HCT116 (cell line): ENCODE measurements around the gene TNS3. TPM values are rescaled to one million over a fixed set of nuclear protein-coding genes. Genes with fewer than 3 reads are reported as not detected.

Experiments
- ATAC-seq: fragments of 200-7000 bp; cut with Tn5 transposase; 2 replicates; pipeline ENCODE4 v1.9.1; 2020; ENCODE audit warnings: mild to moderate bottlenecking, moderate library complexity
- BruUV-seq: library from RNA; stranded (reverse); fragments of 400-500 nt; replicated peaks from 2 replicates; lab custom pipeline; 2021; lab: Mats Ljungman, UMichigan
- CTCF ChIA-PET: fragments of 300-600 bp; sonication (Branson Sonifier 250); formaldehyde crosslinking; loops from one replicate; lab custom pipeline; 2021; ENCODE audit warnings: antibody characterized with exemption; lab: Charles Lee
- POLR2A ChIA-PET: fragments of 300-600, 350-600 bp; sonication (Branson Sonifier 250); formaldehyde crosslinking; loops from one replicate; lab custom pipeline; 2021; ENCODE audit warnings: antibody characterized with exemption; lab: Charles Lee
- RAD21 ChIA-PET, 2 experiments: fragments of 300-600 bp; sonication (Branson Sonifier 250); formaldehyde crosslinking; loops; one replicate each; lab custom pipeline; 2023; ENCODE audit warnings: low total read pairs in 2 of 2; ENCODE audit not compliant: uncharacterized antibody in 2 of 2, unreplicated experiment in 2 of 2, low non-redundant PET in 1 of 2; lab: Charles Lee
- DNase-seq: peaks from one replicate; pipeline ENCODE4 v3.0.0-alpha.2; 2010; ENCODE audit warnings: low read depth, low spot score
- H2AFZ ChIP-seq: fragments of 200-600 bp; shearing (Covaris generic), sonication (generic); 2 replicates; pipeline ENCODE4 v1.6.1; 2017; ENCODE audit warnings: low read depth, mixed run types, mixed read lengths, antibody characterized with exemption, low read length; ENCODE audit not compliant: poor library complexity, severe bottlenecking
- H3K27ac ChIP-seq: 2 replicates; pipeline ENCODE4 v1.5.1; 2012; ENCODE audit warnings: low read depth, low read length
- H3K27me3 ChIP-seq: fragments of 200-600 bp; sonication (generic); 2 replicates; pipeline ENCODE4 v1.6.1; 2016; ENCODE audit warnings: mixed run types, low read length, mixed read lengths; ENCODE audit not compliant: insufficient read depth
- H3K36me3 ChIP-seq, 2 experiments: fragments of 200-500 bp in 1 of 2; fragments of 200-600 bp in 1 of 2; sonication (Bioruptor generic) in 1 of 2; sonication (generic) in 1 of 2; 2 replicates each; pipeline versions ENCODE4 v1.5.1 to v1.6.1; 2014 to 2016; ENCODE audit warnings: low read length in 2 of 2, inconsistent platforms in 1 of 2, mixed read lengths in 1 of 2, mixed run types in 1 of 2; ENCODE audit not compliant: insufficient read depth in 2 of 2, control insufficient read depth in 1 of 2
- H3K4me1 ChIP-seq, 2 experiments: fragments of 200-600 bp in 1 of 2; sonication (generic) in 1 of 2; 2 replicates each; pipeline versions ENCODE4 v1.5.1 to v1.6.1; 2012 to 2017; ENCODE audit warnings: low read length in 2 of 2, inconsistent platforms in 1 of 2, mild to moderate bottlenecking in 1 of 2, mixed read lengths in 1 of 2, mixed run types in 1 of 2, moderate library complexity in 1 of 2; ENCODE audit not compliant: insufficient read depth in 2 of 2, control insufficient read depth in 1 of 2
- H3K4me2 ChIP-seq: fragments of 200-600 bp; sonication (generic); 2 replicates; pipeline ENCODE4 v1.6.1; 2017; ENCODE audit warnings: mixed run types, low read length, mixed read lengths
- H3K4me3 ChIP-seq, 2 experiments: fragments of 200-600 bp in 1 of 2; sonication (generic) in 1 of 2; replicated peaks in 1 of 2; 2 replicates each; pipeline ENCODE4 v1.5.1; 2011 to 2016; ENCODE audit warnings: low read length in 2 of 2, control low read depth in 1 of 2, low read depth in 1 of 2, mild to moderate bottlenecking in 1 of 2, mixed read lengths in 1 of 2, mixed run types in 1 of 2
- H3K79me2 ChIP-seq: fragments of 200-600 bp; sonication (generic); 2 replicates; pipeline ENCODE4 v1.6.1; 2017; ENCODE audit warnings: mild to moderate bottlenecking, mixed run types, low read length, moderate library complexity, mixed read lengths; ENCODE audit not compliant: insufficient read depth
- H3K9ac ChIP-seq: fragments of 200-600 bp; sonication (generic); 2 replicates; pipeline ENCODE4 v1.6.1; 2016; ENCODE audit warnings: low read length, mixed read lengths
- H3K9me2 ChIP-seq: fragments of 200-600 bp; sonication (generic), shearing (Covaris generic); 2 replicates; pipeline ENCODE4 v1.6.1; 2017; ENCODE audit warnings: mixed run types, mild to moderate bottlenecking, moderate library complexity; ENCODE audit not compliant: insufficient read depth
- H3K9me3 ChIP-seq, 2 experiments: fragments of 200-500 bp in 1 of 2; fragments of 200-600 bp in 1 of 2; sonication (Bioruptor generic) in 1 of 2; sonication (generic) in 1 of 2; 2 replicates each; pipeline ENCODE4 v1.6.1; 2014 to 2017; ENCODE audit warnings: low read length in 2 of 2, mixed read lengths in 2 of 2, inconsistent platforms in 1 of 2, low read depth in 1 of 2, mild to moderate bottlenecking in 1 of 2, mixed run types in 1 of 2, moderate library complexity in 1 of 2; ENCODE audit not compliant: control insufficient read depth in 1 of 2, insufficient read depth in 1 of 2
- H4K20me1 ChIP-seq: fragments of 200-600 bp; sonication (generic), shearing (Covaris generic); 2 replicates; pipeline ENCODE4 v1.6.1; 2017; ENCODE audit warnings: mixed run types, mild to moderate bottlenecking, moderate library complexity; ENCODE audit not compliant: insufficient read depth
- CBX3 ChIP-seq: IDR thresholded peaks from 2 replicates; pipeline ENCODE4 v1.6.1; 2012; ENCODE audit warnings: low read depth
- EGR1 ChIP-seq: IDR thresholded peaks from 2 replicates; pipeline ENCODE4 v1.6.1; 2012; ENCODE audit warnings: low read depth
- JUND ChIP-seq: IDR thresholded peaks from 2 replicates; pipeline ENCODE4 v1.6.1; 2012
- POLR2A ChIP-seq: IDR thresholded peaks from 2 replicates; pipeline ENCODE4 v1.7.0; 2011; ENCODE audit warnings: borderline replicate concordance; ENCODE audit not compliant: insufficient read depth, insufficient read length; ENCODE audit errors: extremely low read depth
- RAD21 ChIP-seq: IDR thresholded peaks from 2 replicates; pipeline ENCODE4 v1.6.1; 2012; ENCODE audit warnings: low read depth, mild to moderate bottlenecking
- SIN3A ChIP-seq: IDR thresholded peaks from 2 replicates; pipeline ENCODE4 v1.6.1; 2012; ENCODE audit warnings: low read depth
- SP1 ChIP-seq: IDR thresholded peaks from 2 replicates; pipeline ENCODE4 v1.6.1; 2012; ENCODE audit warnings: low read depth
- SRF ChIP-seq: IDR thresholded peaks from 2 replicates; pipeline ENCODE4 v1.6.1; 2012; ENCODE audit warnings: low read depth
- YY1 ChIP-seq: IDR thresholded peaks from 2 replicates; pipeline ENCODE4 v1.6.1; 2011; ENCODE audit warnings: low read length, low read depth, moderate library complexity, mild to moderate bottlenecking; ENCODE audit not compliant: insufficient replicate concordance; ENCODE audit errors: extremely low read depth
- ZFX ChIP-seq: fragments of 450-650 bp; IDR thresholded peaks from 2 replicates; pipeline ENCODE4 v1.6.1; 2017
- intact Hi-C: fragments of 100-400 bp; cut with micrococcal nuclease; formaldehyde crosslinking; loops from 2 replicates; pipeline ENCODE4 v1.10.0; 2022
- total RNA-seq: library from RNA; stranded (reverse); gene quantifications from one replicate; pipeline ENCODE4 v1.2.1, GENCODE V29; 2021; ENCODE audit not compliant: unreplicated experiment
- TF ChIP-seq, protein P1 (sequence below), 3 experiments: fragments of 200-600 bp in 1 of 3; sonication (generic) in 1 of 3; IDR thresholded peaks in 2 of 3; conservative IDR thresholded peaks in 1 of 3; 2 replicates each; pipeline ENCODE4 v1.5.1; 2012 to 2017; ENCODE audit warnings: low read depth in 2 of 3, low read length in 2 of 3, antibody characterized with exemption in 1 of 3, borderline replicate concordance in 1 of 3, control low read depth in 1 of 3, mild to moderate bottlenecking in 1 of 3, mixed read lengths in 1 of 3, mixed run types in 1 of 3, moderate library complexity in 1 of 3; ENCODE audit not compliant: insufficient read depth in 1 of 3
- TF ChIP-seq, protein P2 (sequence below): IDR thresholded peaks from 2 replicates; pipeline ENCODE4 v1.6.1; 2011; ENCODE audit warnings: mild to moderate bottlenecking, low read length, moderate library complexity; ENCODE audit not compliant: insufficient replicate concordance; ENCODE audit errors: extremely low read depth

Gene TNS3
- total RNA-seq, 1 experiment from 2014 or later, result 9.1 TPM

GRCh38 chr7:47420122-47420780, 161.7 kb downstream of the TNS3 start:
- TF ChIP-seq POLR2A, result no peak
- no peak for TF ChIP-seq SP1
- TF ChIP-seq, protein P1, sequence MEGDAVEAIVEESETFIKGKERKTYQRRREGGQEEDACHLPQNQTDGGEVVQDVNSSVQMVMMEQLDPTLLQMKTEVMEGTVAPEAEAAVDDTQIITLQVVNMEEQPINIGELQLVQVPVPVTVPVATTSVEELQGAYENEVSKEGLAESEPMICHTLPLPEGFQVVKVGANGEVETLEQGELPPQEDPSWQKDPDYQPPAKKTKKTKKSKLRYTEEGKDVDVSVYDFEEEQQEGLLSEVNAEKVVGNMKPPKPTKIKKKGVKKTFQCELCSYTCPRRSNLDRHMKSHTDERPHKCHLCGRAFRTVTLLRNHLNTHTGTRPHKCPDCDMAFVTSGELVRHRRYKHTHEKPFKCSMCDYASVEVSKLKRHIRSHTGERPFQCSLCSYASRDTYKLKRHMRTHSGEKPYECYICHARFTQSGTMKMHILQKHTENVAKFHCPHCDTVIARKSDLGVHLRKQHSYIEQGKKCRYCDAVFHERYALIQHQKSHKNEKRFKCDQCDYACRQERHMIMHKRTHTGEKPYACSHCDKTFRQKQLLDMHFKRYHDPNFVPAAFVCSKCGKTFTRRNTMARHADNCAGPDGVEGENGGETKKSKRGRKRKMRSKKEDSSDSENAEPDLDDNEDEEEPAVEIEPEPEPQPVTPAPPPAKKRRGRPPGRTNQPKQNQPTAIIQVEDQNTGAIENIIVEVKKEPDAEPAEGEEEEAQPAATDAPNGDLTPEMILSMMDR (IDR thresholded peaks at IDR 0.05 in 2 of 3, conservative IDR thresholded peaks at IDR 0.05 in 1 of 3; ENCODE audit: borderline replicate concordance in 1 of 3, insufficient read depth in 1 of 3, low read depth in 2 of 3, low read length in 2 of 3), result no peak
- TF ChIP-seq, protein P2, sequence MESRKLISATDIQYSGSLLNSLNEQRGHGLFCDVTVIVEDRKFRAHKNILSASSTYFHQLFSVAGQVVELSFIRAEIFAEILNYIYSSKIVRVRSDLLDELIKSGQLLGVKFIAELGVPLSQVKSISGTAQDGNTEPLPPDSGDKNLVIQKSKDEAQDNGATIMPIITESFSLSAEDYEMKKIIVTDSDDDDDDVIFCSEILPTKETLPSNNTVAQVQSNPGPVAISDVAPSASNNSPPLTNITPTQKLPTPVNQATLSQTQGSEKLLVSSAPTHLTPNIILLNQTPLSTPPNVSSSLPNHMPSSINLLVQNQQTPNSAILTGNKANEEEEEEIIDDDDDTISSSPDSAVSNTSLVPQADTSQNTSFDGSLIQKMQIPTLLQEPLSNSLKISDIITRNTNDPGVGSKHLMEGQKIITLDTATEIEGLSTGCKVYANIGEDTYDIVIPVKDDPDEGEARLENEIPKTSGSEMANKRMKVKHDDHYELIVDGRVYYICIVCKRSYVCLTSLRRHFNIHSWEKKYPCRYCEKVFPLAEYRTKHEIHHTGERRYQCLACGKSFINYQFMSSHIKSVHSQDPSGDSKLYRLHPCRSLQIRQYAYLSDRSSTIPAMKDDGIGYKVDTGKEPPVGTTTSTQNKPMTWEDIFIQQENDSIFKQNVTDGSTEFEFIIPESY, result no peak
- no peak for TF ChIP-seq EGR1
- TF ChIP-seq CBX3, result no peak
- TF ChIP-seq RAD21, result no peak
- no peak for TF ChIP-seq SIN3A
- TF ChIP-seq JUND, result no peak
- TF ChIP-seq SRF, result no peak
- no peak for TF ChIP-seq YY1
- no peak for TF ChIP-seq ZFX
- H3K9me3 ChIP-seq, result no peaks in the 10 kb centered on the region
- H3K4me1 ChIP-seq, result no peaks in the 10 kb centered on the region
- no peak overlapping the region for H2AFZ ChIP-seq
- BruUV-seq, result no TSS peak
- H3K79me2 ChIP-seq, result no peaks in the 10 kb centered on the region
- RAD21 ChIA-PET, result no interaction called here
- no peak for DNase-seq
- CTCF ChIA-PET, result no interaction called here
- H3K9me2 ChIP-seq, result no peaks in the 10 kb centered on the region
- no peak overlapping the region for H3K27ac ChIP-seq
- no peak overlapping the region for H3K9ac ChIP-seq
- intact Hi-C loops, result no loop called here
- no peak overlapping the region for H3K4me3 ChIP-seq
- POLR2A ChIA-PET, result no interaction called here
- no peaks in the 10 kb centered on the region for H3K27me3 ChIP-seq
- no peak for ATAC-seq
- H4K20me1 ChIP-seq, result no peaks in the 10 kb centered on the region
- H3K4me2 ChIP-seq, result no peak overlapping the region
- H3K36me3 ChIP-seq, result no peaks in the 10 kb centered on the region
